Fibroblast of the aortic adventitia (primary cell): ENCODE measurements around the gene CADPS2. TPM values are rescaled to one million over a fixed set of nuclear protein-coding genes. Genes with fewer than 3 reads are reported as not detected.
A peak's percentile ranks its signal among the peaks of the same experiment; 100 is the strongest.

Experiments
- DNase-seq: peaks from one replicate; pipeline ENCODE4 v3.0.0-alpha.2; 2010; ENCODE audit warnings: low read depth
- H3K4me3 ChIP-seq: 2 replicates; pipeline ENCODE4 v1.5.1; 2011; ENCODE audit warnings: low read depth, mild to moderate bottlenecking, control low read depth, low read length, moderate library complexity
- CTCF ChIP-seq: IDR thresholded peaks from 2 replicates; pipeline ENCODE4 v1.5.1; 2011; ENCODE audit warnings: mild to moderate bottlenecking, low read length, control low read depth, inconsistent platforms; ENCODE audit not compliant: insufficient read depth
- total RNA-seq: library from RNA; depleted of rRNA; stranded (reverse); fragments of >200 nt; gene quantifications from 2 replicates; pipeline ENCODE4 v1.2.3, GENCODE V29; 2012; ENCODE audit warnings: low replicate concordance

CADPS2 gene
- total RNA-seq, 1 donor: 16.0 TPM

- no peak overlapping the region for H3K4me3 ChIP-seq
- no peak for TF ChIP-seq CTCF
These were observed 417.3 kb downstream of the CADPS2 start for GRCh38 chr7:122468945-122469344.

GRCh38 chr7:122467661-122468449 is 418.4 kb downstream of the CADPS2 start:
- H3K4me3 ChIP-seq: no peak overlapping the region
- DNase-seq: no peak
- TF ChIP-seq CTCF: no peak

More at GRCh38 chr7:122468945-122469344, 417.3 kb downstream of the CADPS2 start:
- no peak for DNase-seq

- no peak overlapping the region for H3K4me3 ChIP-seq
- no peak for TF ChIP-seq CTCF
- no peak for DNase-seq
These were observed 421.0 kb downstream of the CADPS2 start for GRCh38 chr7:122465296-122465695.

- TF ChIP-seq CTCF: no peak
- DNase-seq: peak; percentile 4
These were observed 422.6 kb downstream of the CADPS2 start for GRCh38 chr7:122463631-122464030.

GRCh38 chr7:122460936-122461335 is 425.3 kb downstream of the CADPS2 start:
- no peak for TF ChIP-seq CTCF
- H3K4me3 ChIP-seq: no peak overlapping the region
- no peak for DNase-seq

More at GRCh38 chr7:122463631-122464030, 422.6 kb downstream of the CADPS2 start:
- no peak overlapping the region for H3K4me3 ChIP-seq

- H3K4me3 ChIP-seq: no peak overlapping the region
- TF ChIP-seq CTCF: no peak
- no peak for DNase-seq
These were observed 428.3 kb downstream of the CADPS2 start for GRCh38 chr7:122457969-122458368.

- H3K4me3 ChIP-seq: no peak overlapping the region
- no peak for TF ChIP-seq CTCF
- DNase-seq: no peak
These were observed 428.9 kb downstream of the CADPS2 start for GRCh38 chr7:122457325-122457724.
